HG03439 (cell line): ENCODE results near the gene RIPK1.
"Not testable (repeated sequence)": the region's sequence is repeated elsewhere in the genome, so short reads cannot be mapped to it uniquely, and the experiment has no call there.

Experiments
- ATAC-seq: cut with Tn5 transposase; IDR thresholded peaks from one replicate; pipeline ENCODE4 v1.9.1; 2021; ENCODE audit warnings: mild to moderate bottlenecking, moderate library complexity; ENCODE audit not compliant: unreplicated experiment

The RIPK1 gene

DNA sequence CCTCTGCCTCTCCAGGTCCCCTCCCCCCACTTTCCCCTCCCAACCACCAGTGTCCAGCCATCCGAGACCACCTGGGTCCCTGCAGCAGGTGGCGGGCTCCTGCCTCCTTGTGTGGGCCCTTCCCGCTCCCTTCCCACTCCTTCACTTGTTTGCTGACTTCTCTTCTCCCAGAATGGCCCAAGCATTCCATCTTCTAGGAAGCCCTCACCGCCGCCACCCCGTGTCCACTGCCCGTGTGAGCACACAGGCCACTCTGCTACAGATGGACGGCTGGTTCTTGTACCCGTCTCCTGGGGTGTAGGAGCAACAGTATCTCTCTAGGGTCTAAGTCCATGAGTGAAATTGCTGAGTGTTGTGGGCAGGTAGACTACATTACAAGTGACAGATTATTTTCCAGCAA, 65.2 kb downstream of the RIPK1 start:
- no peak for ATAC-seq

DNA sequence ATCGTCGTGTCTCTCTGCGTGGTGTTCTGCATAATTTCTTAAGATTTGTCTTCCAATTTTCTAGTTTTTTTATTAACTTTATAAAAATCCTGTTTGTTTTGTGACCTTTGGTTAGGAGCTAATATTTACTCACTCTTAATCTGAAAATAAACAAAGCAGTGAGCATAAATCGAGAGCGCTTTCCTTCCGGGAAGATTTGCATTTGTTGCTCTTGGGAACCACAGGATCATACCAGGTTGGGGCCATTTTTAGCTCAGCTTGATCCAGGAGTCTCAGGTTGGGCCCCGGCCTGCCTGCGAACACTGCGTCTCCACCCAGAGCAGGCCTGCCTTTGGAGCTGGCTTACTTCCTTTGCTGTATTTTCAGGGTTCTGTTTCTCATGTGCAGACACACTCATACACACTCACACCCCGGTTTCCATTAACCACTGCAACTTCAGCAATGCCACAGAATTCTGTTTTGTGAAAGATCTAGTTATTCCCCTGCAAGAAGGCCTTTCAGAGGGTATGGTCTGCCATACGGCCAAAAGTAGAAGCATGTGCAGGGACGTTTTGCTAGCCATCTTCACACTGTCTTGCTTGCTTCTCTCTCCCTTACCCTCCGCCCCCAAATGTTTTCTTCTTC, 67.5 kb downstream of the RIPK1 start:
- no peak for ATAC-seq

DNA sequence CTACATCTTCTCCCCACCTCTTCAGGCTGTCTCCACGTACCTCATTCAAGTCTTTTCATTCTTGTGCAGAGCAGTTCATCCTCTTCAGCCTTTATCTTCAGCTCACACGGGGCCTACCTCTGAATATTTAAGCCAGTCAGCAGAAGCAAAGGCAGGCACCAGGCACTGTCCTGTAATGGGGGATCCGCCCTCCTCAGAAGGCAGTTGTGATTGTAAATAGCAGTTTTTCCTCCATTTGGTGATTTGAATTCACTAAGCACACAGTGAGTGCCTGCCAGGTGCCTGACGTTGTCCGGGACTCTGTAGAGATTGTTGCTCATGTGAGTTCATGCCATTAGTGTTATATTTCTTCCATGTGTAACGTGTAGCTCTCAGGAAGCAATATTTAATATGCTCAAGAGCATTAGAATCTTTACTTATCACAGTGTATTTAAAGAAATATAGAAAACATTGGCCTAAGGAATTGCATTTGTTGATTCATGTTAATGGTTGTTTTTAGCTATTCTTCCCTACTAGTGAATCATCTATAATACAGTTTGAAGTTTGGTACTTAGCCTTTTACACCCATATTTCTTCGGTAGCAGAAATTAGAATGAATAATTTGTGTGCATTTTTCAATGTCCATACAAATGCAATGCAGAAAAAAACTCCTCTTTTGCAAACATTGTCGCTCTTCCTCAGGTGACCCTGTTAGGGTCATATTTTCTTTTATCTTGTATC, 68.2 kb downstream of the RIPK1 start:
- no peak for ATAC-seq

DNA sequence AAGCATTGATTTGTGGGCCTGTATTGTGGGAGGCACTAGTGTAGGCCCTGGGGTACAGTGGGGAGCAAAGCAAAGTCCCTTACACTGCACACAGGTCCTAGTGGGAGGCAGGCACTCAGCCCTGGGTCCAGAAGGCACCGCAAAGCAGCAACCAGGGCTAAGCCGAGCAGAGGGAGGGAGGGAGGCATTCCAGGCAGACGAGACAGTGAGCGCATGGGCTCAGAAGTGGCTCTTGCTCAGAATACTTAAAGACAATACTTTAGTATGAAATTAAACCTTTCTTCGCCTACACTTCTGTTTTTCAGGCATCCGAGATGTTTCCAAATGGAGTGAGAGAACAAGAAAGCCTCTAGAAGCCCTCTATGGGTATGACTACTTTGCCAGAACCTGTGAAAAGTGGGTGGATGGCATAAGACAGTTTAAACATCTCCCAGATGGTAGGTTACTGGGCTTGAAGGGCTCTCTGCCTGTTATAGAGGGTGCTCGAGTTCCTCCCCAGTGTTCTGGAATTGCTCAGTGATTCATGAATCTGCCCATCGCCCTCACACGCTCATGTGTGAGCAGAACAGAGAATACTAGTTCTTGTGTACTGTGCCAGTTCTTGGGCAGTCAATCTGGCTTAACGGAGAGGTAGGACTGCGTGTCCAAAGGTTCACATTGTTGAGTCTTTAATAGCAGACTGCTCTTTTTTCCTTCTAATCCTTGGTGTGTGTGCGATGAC, 68.9 kb downstream of the RIPK1 start:
- no peak for ATAC-seq

DNA sequence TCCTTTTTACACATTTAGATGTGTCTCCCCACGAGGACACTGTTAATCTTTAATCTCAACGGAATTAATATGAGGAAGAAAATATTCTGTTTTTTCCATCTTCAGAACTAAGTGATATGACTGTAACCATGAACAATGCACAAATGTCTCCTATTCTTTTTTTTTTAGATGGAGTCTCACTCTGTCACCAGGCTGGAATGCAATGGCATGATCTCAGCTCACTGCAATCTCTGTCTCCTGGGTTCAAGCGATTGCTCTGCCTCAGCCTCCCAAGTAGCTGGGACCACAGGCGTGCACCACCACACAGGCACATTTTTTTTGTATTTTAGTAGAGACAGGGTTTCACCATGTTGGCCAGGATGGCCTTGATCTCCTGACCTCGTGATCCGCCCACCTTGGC, 69.6 kb downstream of the RIPK1 start:
- not testable (repeated sequence) for ATAC-seq

DNA sequence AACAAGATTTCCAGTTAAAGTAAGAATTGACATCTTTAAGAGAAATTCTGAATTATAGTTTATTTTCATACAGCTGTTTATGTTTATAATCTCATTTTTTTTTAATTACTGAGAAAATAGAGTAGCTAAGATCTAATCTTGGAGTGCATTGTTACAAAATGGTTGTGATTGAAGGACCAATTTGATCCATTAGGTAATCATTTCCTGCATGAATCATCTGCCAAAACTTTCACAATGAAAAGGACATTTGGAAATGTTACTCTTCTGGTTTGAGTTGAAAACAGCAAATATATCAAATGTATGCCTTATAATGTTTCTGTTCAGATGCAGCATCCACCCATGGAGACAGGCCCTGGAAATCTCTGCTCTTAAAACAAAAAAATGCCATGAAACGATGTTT, 70.0 kb downstream of the RIPK1 start:
- ATAC-seq, result no peak

DNA sequence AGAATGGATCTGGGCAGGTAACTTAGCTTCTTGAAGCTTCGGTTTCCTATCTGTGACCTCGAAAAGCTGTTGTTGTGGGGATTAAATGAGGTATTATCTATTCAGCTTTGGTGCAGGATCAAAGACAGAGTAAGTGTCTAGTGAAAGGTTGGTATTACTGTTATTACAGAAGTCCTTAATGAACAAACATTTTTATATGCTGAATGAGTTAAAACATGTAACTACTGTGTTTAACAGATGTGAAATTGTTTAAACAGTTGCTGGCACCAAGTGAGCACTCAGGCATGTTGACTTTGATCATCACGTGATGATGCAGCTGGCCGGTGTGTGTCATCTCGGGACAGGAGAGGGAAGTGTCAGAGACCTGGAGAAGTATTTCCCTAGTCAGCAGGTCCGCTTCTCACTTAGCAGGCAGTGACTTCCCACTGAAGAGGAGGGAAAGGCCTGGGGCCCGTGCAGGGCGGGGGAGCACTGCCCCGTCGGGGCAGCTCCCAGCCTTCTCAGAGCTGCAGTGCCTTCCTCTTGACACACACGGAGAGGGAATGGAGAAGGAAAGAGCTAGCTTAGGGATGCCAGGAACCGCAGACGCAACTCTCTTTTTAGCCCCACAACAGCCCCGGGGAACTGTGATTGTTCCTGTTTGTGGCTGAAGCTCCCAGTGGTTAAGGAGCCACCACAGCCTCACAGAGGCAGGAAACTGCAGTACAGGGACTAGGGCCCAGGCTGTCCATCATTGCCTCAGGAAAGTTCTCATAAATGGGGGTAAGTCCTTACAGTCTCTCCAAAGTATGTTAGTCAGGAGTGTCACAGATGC, 71.0 kb downstream of the RIPK1 start:
- ATAC-seq, result no peak

DNA sequence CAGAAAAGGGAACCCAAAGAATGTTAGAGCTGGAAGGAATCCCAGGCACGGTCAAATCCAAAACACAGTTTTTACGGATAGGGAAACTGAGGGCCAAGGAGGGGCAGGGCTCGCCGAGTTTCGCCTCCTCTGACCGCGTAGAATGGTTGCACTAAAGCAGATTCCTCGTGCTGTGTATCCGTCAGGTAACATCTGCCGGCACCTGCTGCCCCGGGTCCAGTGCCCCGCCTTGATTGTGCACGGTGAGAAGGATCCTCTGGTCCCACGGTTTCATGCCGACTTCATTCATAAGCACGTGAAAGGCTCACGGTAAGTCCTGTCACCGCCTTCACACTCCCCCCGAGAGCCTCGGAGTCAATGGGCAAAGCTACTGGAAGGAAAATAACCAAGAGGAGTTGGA, 71.9 kb downstream of the RIPK1 start:
- no peak for ATAC-seq

DNA sequence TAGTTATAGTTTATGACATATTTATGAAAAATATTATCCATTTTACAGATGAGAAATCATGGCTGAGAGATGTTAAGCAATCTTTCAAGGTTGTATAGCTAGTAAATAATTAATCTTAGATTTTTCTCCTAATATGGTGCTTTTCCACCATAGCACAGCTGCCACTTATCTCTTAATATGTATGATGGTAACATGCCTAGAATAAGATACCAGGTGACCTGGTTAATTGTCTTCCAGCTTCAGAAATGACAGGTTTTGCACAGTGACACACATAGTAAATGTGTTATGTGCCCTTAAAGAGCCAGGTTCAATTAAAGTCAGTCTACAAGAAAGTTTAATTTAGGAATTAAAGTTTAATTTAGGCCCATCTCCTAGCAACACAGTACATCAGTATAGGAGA, 74.2 kb downstream of the RIPK1 start:
- ATAC-seq, result no peak

DNA sequence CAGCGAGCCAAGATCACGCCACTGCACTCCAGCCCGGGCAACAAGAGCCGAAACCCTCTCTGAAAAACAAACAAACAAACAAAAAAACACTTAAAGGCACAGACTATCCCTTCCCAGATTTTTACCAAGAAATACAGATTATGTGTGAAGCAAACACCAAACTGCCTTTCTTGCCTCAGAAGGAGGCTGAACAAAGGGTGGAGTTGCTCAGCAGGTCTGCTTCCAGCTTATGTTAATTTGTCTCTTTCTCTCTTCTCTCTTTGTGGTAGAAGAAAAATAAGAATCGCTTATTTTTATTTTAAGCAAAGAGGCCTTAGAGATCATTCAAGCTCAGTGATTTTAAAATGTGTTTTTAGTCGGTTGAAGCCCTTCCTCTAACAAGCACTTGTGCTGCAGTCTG, 74.9 kb downstream of the RIPK1 start:
- no peak for ATAC-seq

DNA sequence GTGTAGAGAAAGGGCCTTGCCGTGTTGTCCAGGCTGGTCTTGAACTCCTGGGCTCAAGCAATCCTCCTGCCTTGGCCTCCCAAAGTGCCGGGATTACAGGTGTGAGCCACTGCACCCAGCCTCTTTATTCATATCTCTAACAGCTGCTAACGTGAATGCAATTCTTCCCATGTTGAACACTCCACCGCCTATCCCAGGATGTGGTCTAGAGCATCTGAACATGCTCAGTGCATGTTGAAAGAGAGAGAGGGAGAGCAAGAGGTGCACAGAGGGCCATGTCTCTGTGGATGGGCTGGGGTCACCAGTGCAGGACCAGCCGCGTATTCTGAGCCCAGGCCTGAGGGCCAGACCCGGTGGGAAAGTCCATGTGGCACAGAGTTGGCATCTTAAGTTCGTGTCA, 76.3 kb downstream of the RIPK1 start:
- ATAC-seq, result no peak

DNA sequence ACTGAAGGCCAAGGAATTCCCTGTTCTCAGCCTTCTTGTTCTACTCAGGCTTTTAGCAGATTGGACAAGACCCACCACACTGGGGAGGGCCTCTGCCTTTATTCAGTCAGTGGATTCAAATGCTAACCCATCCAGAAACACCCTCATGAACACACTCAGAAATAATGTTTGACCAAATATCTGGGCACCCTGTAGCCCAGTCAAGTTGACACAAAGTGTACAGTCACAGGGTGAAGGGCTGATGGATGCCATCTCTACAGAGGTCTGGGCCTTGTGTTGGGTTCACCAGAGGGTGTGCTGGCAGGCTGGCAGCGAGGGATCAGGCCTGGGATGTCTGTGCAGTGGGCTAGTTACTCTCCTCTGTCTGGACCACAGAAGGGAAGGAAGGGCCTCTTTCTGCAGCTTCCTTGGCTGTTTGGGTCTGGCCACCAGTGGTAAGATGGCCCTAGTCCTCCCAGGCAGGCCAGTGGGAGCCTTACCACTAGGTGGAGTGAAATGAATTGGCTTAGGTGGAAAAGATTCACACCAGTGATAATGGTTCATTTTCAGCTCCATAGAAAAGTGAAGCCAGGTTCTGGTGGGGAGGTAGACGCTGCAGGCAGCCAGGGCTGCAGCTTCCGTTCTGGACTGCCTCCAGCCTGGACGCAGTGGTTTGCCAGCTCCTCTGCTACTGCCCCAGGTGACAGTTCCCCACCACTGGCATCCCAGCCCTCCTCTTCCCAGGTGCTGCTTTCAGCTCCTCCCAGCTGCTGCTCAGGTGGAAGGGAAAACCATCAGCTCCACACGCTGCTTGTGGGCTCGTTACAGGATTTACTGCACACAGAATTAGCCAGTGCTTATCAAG, 79.8 kb downstream of the RIPK1 start:
- ATAC-seq, result no peak

DNA sequence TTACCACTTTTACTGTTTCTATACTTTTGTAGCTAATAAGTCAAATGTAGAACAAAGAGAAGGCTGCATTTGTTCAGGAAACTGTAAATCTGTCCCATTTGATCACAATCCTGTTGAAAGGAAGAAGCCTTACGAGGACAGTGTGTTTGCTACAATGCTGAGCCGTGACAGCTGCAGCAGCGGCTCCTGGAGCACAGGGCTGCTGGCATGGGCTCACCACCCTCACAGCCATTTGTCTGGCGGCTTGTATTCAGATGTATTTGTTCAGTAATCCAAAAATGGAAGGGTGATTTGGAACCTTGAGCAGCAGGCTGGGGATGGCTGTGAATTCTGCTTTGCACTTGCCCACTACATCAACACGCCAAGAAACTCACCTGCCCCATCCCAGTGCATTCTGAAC, 83.4 kb downstream of the RIPK1 start:
- no peak for ATAC-seq

DNA sequence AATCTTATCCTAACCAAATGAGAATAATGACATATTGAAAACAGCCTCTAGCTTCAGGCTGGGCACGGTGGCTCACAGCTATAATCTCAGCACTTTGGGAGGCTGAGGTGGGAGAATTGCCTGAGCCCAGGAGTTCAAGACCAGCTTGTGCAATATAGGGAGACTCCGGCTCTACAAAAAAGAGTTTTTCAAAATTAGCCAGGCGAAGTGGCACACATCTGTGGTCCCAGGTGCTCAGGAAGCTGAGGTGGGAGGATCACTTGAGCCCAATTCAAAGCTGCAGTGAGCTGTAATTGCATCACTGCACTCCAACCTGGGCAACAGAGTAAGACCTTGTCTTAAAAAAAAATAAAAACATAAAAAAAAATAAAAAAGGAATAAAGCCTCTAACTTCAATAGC, 84.4 kb downstream of the RIPK1 start:
- no peak for ATAC-seq

DNA sequence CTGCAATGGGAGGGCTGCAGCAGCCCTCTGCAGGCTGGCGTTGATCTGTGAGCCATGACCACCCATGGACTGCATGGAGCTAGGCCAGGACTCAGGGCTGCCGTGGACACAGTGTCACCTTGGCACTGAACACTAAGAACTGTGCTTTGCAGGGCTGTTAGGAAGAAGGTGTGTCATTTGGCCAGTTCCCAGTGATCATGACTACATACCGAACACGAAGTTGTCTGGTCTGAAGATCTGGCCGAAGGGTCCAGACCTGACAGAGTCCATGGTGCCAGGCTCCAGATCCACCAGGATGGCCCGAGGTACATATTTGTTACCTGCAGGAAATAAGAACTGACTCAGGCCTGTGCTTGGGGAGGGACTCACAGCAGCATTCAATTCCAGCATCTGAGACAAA, 87.1 kb downstream of the RIPK1 start:
- ATAC-seq, result not testable (repeated sequence)

DNA sequence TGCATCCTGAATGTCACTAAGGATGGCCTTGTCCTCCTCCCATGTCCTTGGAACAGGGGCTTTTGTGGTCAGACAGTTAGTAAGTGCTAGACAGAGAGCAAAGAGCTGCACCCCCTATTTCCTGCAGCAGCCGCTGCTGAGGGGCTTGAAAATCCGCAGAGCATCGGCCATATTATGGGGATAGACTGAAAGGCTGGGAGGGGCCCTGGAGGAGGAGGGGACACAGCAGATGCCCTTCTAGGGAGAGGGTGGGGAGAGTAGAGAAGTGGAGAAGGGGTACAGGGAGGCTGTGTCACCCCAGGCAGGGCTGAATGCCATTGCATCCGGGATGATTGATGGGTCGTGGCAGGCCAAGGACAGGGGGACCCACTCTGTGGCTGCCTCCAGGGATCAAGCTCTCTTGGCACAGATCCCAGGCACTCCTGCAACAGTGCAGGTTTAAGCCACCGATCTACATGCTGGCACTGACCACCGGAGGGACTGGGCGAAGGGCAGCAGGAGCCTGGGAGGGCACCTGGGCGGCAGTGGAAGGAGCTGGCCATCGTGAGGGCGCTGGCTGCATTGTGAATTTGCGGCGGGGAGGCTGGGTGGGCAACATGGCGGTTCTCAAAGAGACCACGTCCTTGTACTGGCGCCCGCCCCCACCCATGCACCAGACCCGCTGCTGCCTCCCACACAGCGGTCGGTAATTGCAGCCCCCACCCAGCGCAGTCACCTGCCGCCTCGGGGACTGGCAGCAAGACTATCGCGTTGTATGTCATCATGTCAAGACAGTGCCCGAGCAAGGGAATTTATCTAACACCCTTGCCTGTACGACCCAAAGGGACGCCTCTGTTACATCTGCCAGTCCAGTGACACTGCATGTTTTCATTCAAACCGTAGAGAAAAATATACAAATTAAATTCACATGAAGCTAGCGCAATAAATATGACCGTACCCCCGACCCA, 88.2 kb downstream of the RIPK1 start:
- not testable (repeated sequence) for ATAC-seq

DNA sequence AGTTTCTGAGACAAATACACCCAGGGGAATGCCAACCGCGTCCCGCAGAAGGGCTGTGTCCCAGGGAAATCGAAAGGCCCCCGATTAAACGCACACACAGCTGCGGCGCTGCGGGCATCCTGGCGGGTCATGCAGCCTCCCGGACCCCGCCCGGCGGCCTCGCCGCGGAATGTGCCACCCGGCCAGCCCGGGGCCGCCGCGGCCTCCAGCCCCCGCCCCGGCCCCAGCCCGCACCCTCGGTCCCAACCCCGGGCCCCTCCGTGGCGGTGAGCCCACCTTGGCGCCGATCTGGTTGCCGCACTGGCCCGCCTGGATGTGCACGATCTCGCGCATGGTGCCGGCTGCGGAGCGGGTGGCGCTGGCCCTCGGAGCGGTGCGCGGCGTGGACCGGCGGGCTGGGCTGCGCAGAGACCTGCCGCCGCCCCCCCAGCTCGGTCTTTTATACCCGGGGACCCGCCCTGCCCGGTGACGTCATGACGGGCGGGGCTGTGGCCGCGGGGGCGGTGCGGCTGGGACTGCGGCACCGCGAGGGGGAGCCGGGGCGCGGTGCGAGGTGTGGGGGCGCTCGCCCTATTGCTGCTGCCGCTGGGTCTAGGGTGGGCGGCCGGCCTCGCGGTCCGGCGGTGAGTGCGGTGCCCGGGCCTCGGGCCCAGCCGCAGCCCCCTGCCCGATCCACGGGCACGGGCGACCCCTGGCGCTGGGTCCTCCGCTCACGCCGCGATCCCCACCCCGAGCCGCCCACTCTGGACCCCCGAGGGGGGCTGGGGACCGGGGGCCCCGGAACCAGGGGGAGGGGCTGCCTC, 89.0 kb downstream of the RIPK1 start, which contains the start of gene TUBB2A:
TUBB2A (minus strand) TSS at position 414 of the 803 bp plus-strand sequence; CDS start at position 333, 81 bp downstream.
- ATAC-seq, result peak; percentile 74
